ENCODE measurements around the gene IZUMO2. TPM values are rescaled to one million over a fixed set of nuclear protein-coding genes. Genes with fewer than 3 reads are reported as not detected.

The IZUMO2 gene
- polyA plus RNA-seq, 1 of the 3 experiments (the other 2 are of a cell fraction) = not detected

DNA sequence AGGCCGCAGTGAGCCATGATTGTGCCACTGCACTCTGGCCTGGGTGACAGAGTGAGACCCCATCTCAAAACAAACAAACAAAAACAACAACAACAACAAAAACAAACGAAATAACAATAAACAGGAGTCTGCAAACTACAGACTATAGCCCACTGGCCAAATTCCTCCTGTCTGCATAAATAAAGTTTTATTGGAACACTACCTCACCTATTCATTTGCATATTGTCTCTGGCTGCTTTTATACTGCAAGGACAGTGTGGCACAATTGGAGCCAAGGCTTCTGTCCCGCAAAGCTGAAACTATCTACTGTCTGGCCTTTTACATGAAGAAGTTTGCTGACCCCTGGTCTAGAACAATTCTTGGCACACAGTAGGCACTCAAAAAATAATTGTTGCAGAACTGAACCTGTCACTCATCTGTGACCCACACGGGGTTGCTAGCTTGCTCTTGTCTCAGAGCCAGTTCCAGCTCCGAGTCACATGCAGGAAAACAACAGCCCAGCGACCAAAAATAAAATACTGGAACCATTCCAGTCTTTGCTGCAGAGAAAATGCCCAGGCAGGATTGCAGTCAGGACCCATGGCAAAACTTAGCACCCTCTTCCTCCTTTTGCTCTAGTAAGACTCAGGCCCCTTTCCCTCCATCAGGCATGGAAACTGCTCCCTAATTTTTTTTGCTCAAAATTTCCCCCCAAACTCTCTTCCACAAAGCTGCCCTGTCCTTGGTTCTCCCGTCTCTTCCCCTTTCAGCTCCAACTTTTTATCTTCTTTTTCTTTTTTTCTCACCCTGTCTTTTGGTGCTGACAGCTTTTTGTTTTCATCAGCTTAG is 35.6 kb upstream of the IZUMO2 start:
- no peaks in the 10 kb centered on the region for H3K36me3 ChIP-seq (replicated peaks in 1 of 2; ENCODE audit: control insufficient read depth in 1 of 2, insufficient read depth in 2 of 2, low read length in 1 of 2)
- no peak overlapping the region for H2AFZ ChIP-seq (ENCODE audit: low read depth)
- H3K4me3 ChIP-seq (ENCODE audit: low read depth in 2 of 2, low read length in 1 of 2) = no peak overlapping the region
- 11% methylated on average over 7 of the region's 7 CpGs for WGBS (ENCODE audit: low lambda C conversion rate)
- no peak overlapping the region for H3K4me2 ChIP-seq
- TF ChIP-seq, protein P1, sequence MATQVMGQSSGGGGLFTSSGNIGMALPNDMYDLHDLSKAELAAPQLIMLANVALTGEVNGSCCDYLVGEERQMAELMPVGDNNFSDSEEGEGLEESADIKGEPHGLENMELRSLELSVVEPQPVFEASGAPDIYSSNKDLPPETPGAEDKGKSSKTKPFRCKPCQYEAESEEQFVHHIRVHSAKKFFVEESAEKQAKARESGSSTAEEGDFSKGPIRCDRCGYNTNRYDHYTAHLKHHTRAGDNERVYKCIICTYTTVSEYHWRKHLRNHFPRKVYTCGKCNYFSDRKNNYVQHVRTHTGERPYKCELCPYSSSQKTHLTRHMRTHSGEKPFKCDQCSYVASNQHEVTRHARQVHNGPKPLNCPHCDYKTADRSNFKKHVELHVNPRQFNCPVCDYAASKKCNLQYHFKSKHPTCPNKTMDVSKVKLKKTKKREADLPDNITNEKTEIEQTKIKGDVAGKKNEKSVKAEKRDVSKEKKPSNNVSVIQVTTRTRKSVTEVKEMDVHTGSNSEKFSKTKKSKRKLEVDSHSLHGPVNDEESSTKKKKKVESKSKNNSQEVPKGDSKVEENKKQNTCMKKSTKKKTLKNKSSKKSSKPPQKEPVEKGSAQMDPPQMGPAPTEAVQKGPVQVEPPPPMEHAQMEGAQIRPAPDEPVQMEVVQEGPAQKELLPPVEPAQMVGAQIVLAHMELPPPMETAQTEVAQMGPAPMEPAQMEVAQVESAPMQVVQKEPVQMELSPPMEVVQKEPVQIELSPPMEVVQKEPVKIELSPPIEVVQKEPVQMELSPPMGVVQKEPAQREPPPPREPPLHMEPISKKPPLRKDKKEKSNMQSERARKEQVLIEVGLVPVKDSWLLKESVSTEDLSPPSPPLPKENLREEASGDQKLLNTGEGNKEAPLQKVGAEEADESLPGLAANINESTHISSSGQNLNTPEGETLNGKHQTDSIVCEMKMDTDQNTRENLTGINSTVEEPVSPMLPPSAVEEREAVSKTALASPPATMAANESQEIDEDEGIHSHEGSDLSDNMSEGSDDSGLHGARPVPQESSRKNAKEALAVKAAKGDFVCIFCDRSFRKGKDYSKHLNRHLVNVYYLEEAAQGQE (IDR thresholded peaks at IDR 0.05; ENCODE audit: low read depth, low read length) = no peak
- no peaks in the 10 kb centered on the region for H3F3A ChIP-seq (replicated peaks; ENCODE audit: insufficient read depth)
- no peaks in the 10 kb centered on the region for H3K9me3 ChIP-seq
- H3K9ac ChIP-seq = no peak overlapping the region
- DNase-seq = no peak
- H3K4me1 ChIP-seq (ENCODE audit: control insufficient read depth in 1 of 2, insufficient read depth in 2 of 2, low read depth in 1 of 2, low read length in 1 of 2) = no peaks in the 10 kb centered on the region
- H3K27ac ChIP-seq (ENCODE audit: low read depth in 2 of 2, low read length in 1 of 2) = no peak overlapping the region
- no peaks in the 10 kb centered on the region for H3K79me2 ChIP-seq (ENCODE audit: insufficient read depth)
- H3K27me3 ChIP-seq (ENCODE audit: insufficient read depth) = peaks cover 58% of the 10 kb centered on the region
- no peaks in the 10 kb centered on the region for H4K20me1 ChIP-seq (ENCODE audit: insufficient read depth)
- POLR2A ChIA-PET = no interaction called here
- CTCF ChIA-PET = interaction anchor here (1.3 kb wide), 1 partner anchor 63 kb away, joined by 3 read pairs; no protein-coding TSS in a partner anchor
- no peaks in the 10 kb centered on the region for H3K9me2 ChIP-seq

DNA sequence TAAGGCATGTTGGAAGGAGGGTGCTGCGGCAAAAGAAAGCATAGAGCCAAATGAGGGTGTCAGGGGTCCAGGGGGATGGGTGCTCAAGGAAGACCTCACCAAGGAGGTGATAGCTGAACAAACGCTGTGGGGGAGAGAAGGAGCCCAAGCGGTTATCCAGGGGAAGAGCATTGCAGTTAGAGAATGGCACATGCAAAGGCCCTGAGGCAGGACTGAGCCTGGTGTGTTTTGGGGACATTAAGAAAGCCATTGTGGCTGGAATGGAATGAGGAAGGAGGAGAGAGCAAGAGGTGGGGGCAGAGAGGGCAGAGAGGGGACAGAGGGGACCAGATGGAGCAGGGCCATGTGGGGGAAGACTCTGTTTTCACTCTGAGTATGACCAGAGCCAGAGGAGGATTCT is 34.3 kb upstream of the IZUMO2 start:
- Histone ChIP-seq H3K4me2 (no peak overlapping the region), H3K27ac (ENCODE audit: low read depth in 2 of 2, low read length in 1 of 2) (no peak overlapping the region), H3K4me3 (ENCODE audit: low read depth in 2 of 2, low read length in 1 of 2) (no peak overlapping the region), H2AFZ (ENCODE audit: low read depth) (no peak overlapping the region), H3K9me3 (no peaks in the 10 kb centered on the region), H3F3A (replicated peaks; ENCODE audit: insufficient read depth) (no peaks in the 10 kb centered on the region), H3K9me2 (no peaks in the 10 kb centered on the region), H4K20me1 (ENCODE audit: insufficient read depth) (no peaks in the 10 kb centered on the region), H3K27me3 (ENCODE audit: insufficient read depth) (peaks cover 52% of the 10 kb centered on the region), H3K9ac (no peak overlapping the region), H3K36me3 (replicated peaks in 1 of 2; ENCODE audit: control insufficient read depth in 1 of 2, insufficient read depth in 2 of 2, low read length in 1 of 2) (no peaks in the 10 kb centered on the region), H3K4me1 (ENCODE audit: control insufficient read depth in 1 of 2, insufficient read depth in 2 of 2, low read depth in 1 of 2, low read length in 1 of 2) (no peaks in the 10 kb centered on the region), H3K79me2 (ENCODE audit: insufficient read depth) (no peaks in the 10 kb centered on the region)
- no peak for DNase-seq
- 18% methylated on average over 3 of the region's 3 CpGs for WGBS (ENCODE audit: low lambda C conversion rate)
- CTCF ChIA-PET = no interaction called here
- POLR2A ChIA-PET = no interaction called here
- TF ChIP-seq IRF3 (IDR thresholded peaks at IDR 0.05; ENCODE audit: low read depth, low read length) = no peak
- TF ChIP-seq CTCF (IDR thresholded peaks at IDR 0.05) = no peak
- TF ChIP-seq, protein P2, sequence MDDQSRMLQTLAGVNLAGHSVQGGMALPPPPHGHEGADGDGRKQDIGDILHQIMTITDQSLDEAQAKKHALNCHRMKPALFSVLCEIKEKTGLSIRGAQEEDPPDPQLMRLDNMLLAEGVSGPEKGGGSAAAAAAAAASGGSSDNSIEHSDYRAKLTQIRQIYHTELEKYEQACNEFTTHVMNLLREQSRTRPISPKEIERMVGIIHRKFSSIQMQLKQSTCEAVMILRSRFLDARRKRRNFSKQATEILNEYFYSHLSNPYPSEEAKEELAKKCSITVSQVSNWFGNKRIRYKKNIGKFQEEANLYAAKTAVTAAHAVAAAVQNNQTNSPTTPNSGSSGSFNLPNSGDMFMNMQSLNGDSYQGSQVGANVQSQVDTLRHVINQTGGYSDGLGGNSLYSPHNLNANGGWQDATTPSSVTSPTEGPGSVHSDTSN (IDR thresholded peaks at IDR 0.05) = no peak
- TF ChIP-seq, protein P1 (IDR thresholded peaks at IDR 0.05; ENCODE audit: low read depth, low read length) = no peak
- TF ChIP-seq TEAD4 (IDR thresholded peaks at IDR 0.05; ENCODE audit: borderline replicate concordance, insufficient read depth) = no peak
- no peak for TF ChIP-seq ZBTB33 (IDR thresholded peaks at IDR 0.05; ENCODE audit: borderline replicate concordance, low read depth)
- TF ChIP-seq, protein P3, sequence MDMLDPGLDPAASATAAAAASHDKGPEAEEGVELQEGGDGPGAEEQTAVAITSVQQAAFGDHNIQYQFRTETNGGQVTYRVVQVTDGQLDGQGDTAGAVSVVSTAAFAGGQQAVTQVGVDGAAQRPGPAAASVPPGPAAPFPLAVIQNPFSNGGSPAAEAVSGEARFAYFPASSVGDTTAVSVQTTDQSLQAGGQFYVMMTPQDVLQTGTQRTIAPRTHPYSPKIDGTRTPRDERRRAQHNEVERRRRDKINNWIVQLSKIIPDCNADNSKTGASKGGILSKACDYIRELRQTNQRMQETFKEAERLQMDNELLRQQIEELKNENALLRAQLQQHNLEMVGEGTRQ (IDR thresholded peaks at IDR 0.05; ENCODE audit: borderline replicate concordance, low read depth, low read length) = no peak
- no peak for TF ChIP-seq EP300 (IDR thresholded peaks at IDR 0.05; ENCODE audit: borderline replicate concordance in 1 of 2, low read depth in 1 of 2, low read length in 1 of 2)

Data from SK-N-SH (cell line).